Neuronal stem cell (in vitro differentiated cells): ENCODE results near the gene ESPNL.

Experiments
- DNase-seq: peaks from one replicate; pipeline ENCODE4 v3.0.0-alpha.2; 2013; ENCODE audit warnings: low spot score
- H2AFZ ChIP-seq: one replicate; pipeline ENCODE4 v1.6.1; 2013; ENCODE audit warnings: mild to moderate bottlenecking, low read length, inconsistent platforms
- H2AK5ac ChIP-seq: 2 replicates; pipeline ENCODE4 v1.6.1; 2013; ENCODE audit warnings: low read depth, mild to moderate bottlenecking, inconsistent platforms, low read length, moderate library complexity, mixed read lengths
- H2BK120ac ChIP-seq: 2 replicates; pipeline ENCODE4 v1.6.1; 2013; ENCODE audit warnings: low read depth, mild to moderate bottlenecking, inconsistent platforms, low read length, moderate library complexity, mixed read lengths
- H2BK12ac ChIP-seq: one replicate; pipeline ENCODE4 v1.6.1; 2013; ENCODE audit warnings: low read length, inconsistent platforms
- H2BK15ac ChIP-seq: 2 replicates; pipeline ENCODE4 v1.6.1; 2013; ENCODE audit warnings: mild to moderate bottlenecking, low read length, inconsistent platforms, mixed read lengths
- H2BK5ac ChIP-seq: one replicate; pipeline ENCODE4 v1.6.1; 2013; ENCODE audit warnings: inconsistent platforms, mild to moderate bottlenecking, low read length, moderate library complexity
- H3K14ac ChIP-seq: one replicate; pipeline ENCODE4 v1.6.1; 2013; ENCODE audit warnings: low read length, inconsistent platforms
- H3K18ac ChIP-seq: 2 replicates; pipeline ENCODE4 v1.6.1; 2013; ENCODE audit warnings: low read length, inconsistent platforms
- H3K23ac ChIP-seq: 2 replicates; pipeline ENCODE4 v1.6.1; 2013; ENCODE audit warnings: low read depth, mild to moderate bottlenecking, mixed read lengths, low read length, inconsistent platforms; ENCODE audit not compliant: poor library complexity
- H3K27ac ChIP-seq: replicated peaks from 3 replicates; pipeline ENCODE4 v1.5.1; 2013; ENCODE audit warnings: low read length, inconsistent platforms
- H3K27me3 ChIP-seq, 3 experiments: 2 replicates each; pipeline ENCODE4 v1.6.1; 2013; ENCODE audit warnings: low read length in 3 of 3, mild to moderate bottlenecking in 2 of 3, inconsistent platforms in 1 of 3, low read depth in 1 of 3, mixed read lengths in 1 of 3, moderate library complexity in 1 of 3; ENCODE audit not compliant: control insufficient read depth in 3 of 3, insufficient read depth in 3 of 3
- H3K36me3 ChIP-seq, 2 donors: replicated peaks in 1 of 2; 2 replicates each; pipeline ENCODE4 v1.6.1; 2013; ENCODE audit warnings: low read length in 2 of 2; ENCODE audit not compliant: control insufficient read depth in 2 of 2, insufficient read depth in 2 of 2
- H3K4ac ChIP-seq: 2 replicates; pipeline ENCODE4 v1.6.1; 2013; ENCODE audit warnings: inconsistent platforms, mild to moderate bottlenecking, low read length, moderate library complexity
- H3K4me1 ChIP-seq, 2 donors: 1 replicate in 1 of 2; 2 replicates in 1 of 2; pipeline ENCODE4 v1.6.1; 2013; ENCODE audit warnings: low read length in 2 of 2, low read depth in 1 of 2; ENCODE audit not compliant: control insufficient read depth in 2 of 2, insufficient read depth in 1 of 2
- H3K4me2 ChIP-seq: one replicate; pipeline ENCODE4 v1.6.1; 2013; ENCODE audit warnings: mild to moderate bottlenecking, low read length, inconsistent platforms; ENCODE audit not compliant: insufficient read depth, poor library complexity, severe bottlenecking
- H3K4me3 ChIP-seq, 2 donors: 2 replicates each; pipeline ENCODE4 v1.5.1; 2013; ENCODE audit warnings: low read length in 2 of 2, mild to moderate bottlenecking in 2 of 2, inconsistent platforms in 1 of 2, moderate library complexity in 1 of 2
- H3K79me1 ChIP-seq: one replicate; pipeline ENCODE4 v1.6.1; 2013; ENCODE audit warnings: low read depth, mild to moderate bottlenecking, inconsistent platforms, low read length, moderate library complexity
- H3K9ac ChIP-seq: one replicate; pipeline ENCODE4 v1.6.1; 2013; ENCODE audit warnings: mild to moderate bottlenecking, low read depth, low read length, inconsistent platforms; ENCODE audit not compliant: poor library complexity
- H3K9me3 ChIP-seq, 2 donors: replicated peaks in 1 of 2; 2 replicates each; pipeline versions ENCODE3 to v1.6.1; 2013; ENCODE audit warnings: low read length in 2 of 2, mild to moderate bottlenecking in 2 of 2, inconsistent platforms in 1 of 2, low read depth in 1 of 2, mixed read lengths in 1 of 2, moderate library complexity in 1 of 2; ENCODE audit not compliant: control insufficient read depth in 2 of 2, insufficient read depth in 1 of 2
- H4K8ac ChIP-seq: one replicate; pipeline ENCODE4 v1.6.1; 2013; ENCODE audit warnings: low read depth, mild to moderate bottlenecking, inconsistent platforms, low read length, moderate library complexity
- H4K91ac ChIP-seq: one replicate; pipeline ENCODE4 v1.6.1; 2013; ENCODE audit warnings: low read length, low read depth, mild to moderate bottlenecking, inconsistent platforms; ENCODE audit not compliant: poor library complexity
- WGBS, 2 donors: extraction: QIAGEN DNeasy Blood & Tissue Kit; methylation state at CpG; one replicate each; pipeline ENCODE4 v1.1.7; 2013; ENCODE audit warnings: missing lambda C conversion rate in 2 of 2, mixed read lengths in 1 of 2; ENCODE audit not compliant: insufficient read length in 2 of 2, insufficient replicate concordance in 1 of 2; ENCODE audit errors: extremely low coverage in 2 of 2; 5-methylcytosine and 5-hydroxymethylcytosine counted together

The ESPNL gene

GRCh38 chr2:238131761-238132462 lies 31.8 kb downstream of the ESPNL start:
- Histone ChIP-seq H4K8ac (no peak overlapping the region), H3K27ac (no peak overlapping the region), H2BK5ac (peak overlapping the region; percentile 11), H2AFZ (no peak overlapping the region), H3K4me2 (no peak overlapping the region), H3K18ac (peak overlapping the region; percentile 83), H3K79me1 (peaks cover 2% of the 10 kb centered on the region), H3K14ac (no peak overlapping the region), H2BK12ac (peak overlapping the region; percentile 16), H3K9me3 (no peaks in the 10 kb centered on the region), H3K4ac (no peak overlapping the region), H3K23ac (no peak overlapping the region), H3K27me3 (peaks cover 0 to 7% (median 0%) of the 10 kb centered on the region in 3 experiments), H3K4me3 (no peak overlapping the region), H2BK120ac (peak overlapping the region; percentile 31), H3K36me3 (no peaks in the 10 kb centered on the region), H2AK5ac (peak overlapping the region; percentile 68), H4K91ac (no peak overlapping the region), H3K9ac (no peak overlapping the region), H2BK15ac (peak overlapping the region; percentile 47), H3K4me1 (peaks cover 2 to 5% of the 10 kb centered on the region in 2 donors)
- DNase-seq, result no peak
- WGBS, 2 donors, result no CpG with 5 or more reads among the region's 14 CpGs

DNA sequence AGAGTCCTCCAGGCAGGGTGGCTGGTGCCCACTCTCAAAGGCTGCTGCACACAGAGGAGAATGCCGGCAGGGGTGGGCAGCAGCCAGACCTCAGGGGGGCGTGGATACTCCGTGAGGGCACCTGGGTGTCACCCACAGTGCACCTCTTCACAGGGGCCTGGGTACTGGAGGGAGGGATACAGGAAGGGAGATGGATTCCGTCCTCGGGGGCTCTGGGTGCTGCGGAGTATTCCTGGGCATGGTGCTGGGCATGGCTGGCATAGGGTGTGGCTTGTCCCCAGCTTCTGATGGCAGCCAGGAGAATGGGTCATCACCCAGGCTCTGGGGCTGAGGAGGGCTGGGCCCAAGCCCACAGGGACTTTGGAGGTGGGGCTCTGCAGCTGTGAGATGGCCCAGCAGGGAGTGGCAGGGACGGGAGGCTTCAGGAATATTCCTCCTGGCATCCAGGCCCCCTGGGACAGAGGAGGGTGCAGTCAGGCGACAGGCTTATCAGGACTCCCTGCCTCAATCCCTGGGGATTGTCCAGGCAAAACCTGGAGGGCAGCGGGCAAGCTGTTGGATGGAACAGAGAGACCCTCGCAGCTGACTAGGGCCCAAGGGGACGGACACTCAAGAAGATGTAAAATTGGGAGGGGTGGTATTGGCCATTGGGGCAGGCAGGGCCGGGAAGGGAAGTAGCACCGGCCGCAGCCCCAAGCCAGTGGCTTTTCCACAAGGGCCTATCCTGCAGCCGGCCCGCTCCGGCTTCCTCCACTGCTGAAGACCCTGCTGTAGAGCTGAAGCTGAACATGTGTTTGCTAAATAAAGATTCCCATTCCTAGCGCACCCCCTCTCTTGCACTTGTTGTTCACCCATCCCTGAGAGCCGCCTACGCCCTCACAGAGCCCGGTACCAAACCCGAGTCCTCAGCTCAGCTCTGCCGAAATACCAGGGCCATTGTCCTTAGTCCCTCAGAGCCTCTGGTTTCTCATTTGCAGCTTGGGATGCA lies 32.6 kb downstream of the ESPNL start:
- DNase-seq, result no peak

GRCh38 chr2:238133499-238134392 lies 33.6 kb downstream of the ESPNL start:
- H3K23ac ChIP-seq, result peak overlapping the region; percentile 80
- H3K36me3 ChIP-seq, result no peaks in the 10 kb centered on the region
- no peak for DNase-seq
- H3K9me3 ChIP-seq, result no peaks in the 10 kb centered on the region
- H2AK5ac ChIP-seq, result peak overlapping the region; percentile 63
- H3K27me3 ChIP-seq, result peaks cover 0 to 11% (median 0%) of the 10 kb centered on the region in 3 experiments
- H3K4me1 ChIP-seq, result peaks cover 5% of the 10 kb centered on the region in 2 donors
- peak overlapping the region; percentile 77 for H3K9ac ChIP-seq
- H3K14ac ChIP-seq, result peak overlapping the region; percentile 38
- H4K8ac ChIP-seq, result peak overlapping the region; percentile 1
- H2BK15ac ChIP-seq, result peak overlapping the region; percentile 85
- peaks cover 6% of the 10 kb centered on the region for H3K79me1 ChIP-seq
- no peak overlapping the region for H4K91ac ChIP-seq
- no peak overlapping the region for H3K4me3 ChIP-seq
- no peak overlapping the region for H2BK120ac ChIP-seq
- peak overlapping the region; percentile 66 for H2BK5ac ChIP-seq
- peak overlapping the region; percentile 48 for H3K18ac ChIP-seq
- no peak overlapping the region for H2AFZ ChIP-seq
- no peak overlapping the region for H3K4ac ChIP-seq
- peak overlapping the region; percentile 41 for H2BK12ac ChIP-seq
- WGBS, 2 donors, result no CpG with 5 or more reads among the region's 14 CpGs
- no peak overlapping the region for H3K27ac ChIP-seq
- H3K4me2 ChIP-seq, result no peak overlapping the region

More for the DNA sequence above, 32.6 kb downstream of the ESPNL start:
- Histone ChIP-seq H2BK120ac (peak overlapping the region; percentile 31), H3K36me3 (no peaks in the 10 kb centered on the region), H3K4me2 (no peak overlapping the region), H3K79me1 (peaks cover 2% of the 10 kb centered on the region), H3K9ac (no peak overlapping the region), H3K23ac (no peak overlapping the region), H3K14ac (no peak overlapping the region), H4K91ac (no peak overlapping the region), H2BK12ac (peak overlapping the region; percentile 16), H4K8ac (no peak overlapping the region), H3K4ac (no peak overlapping the region), H3K27me3 (peaks cover 0 to 10% (median 0%) of the 10 kb centered on the region in 3 experiments), H3K9me3 (no peaks in the 10 kb centered on the region), H2AFZ (peak overlapping the region; percentile 13), H2AK5ac (peak overlapping the region; percentile 68), H3K4me3 (no peak overlapping the region), H3K27ac (no peak overlapping the region), H2BK15ac (peak overlapping the region; percentile 47), H3K18ac (peak overlapping the region; percentile 67), H3K4me1 (peaks cover 0 to 2% of the 10 kb centered on the region in 2 donors), H2BK5ac (peak overlapping the region; percentile 11)
- no CpG with 5 or more reads among the region's 23 CpGs for WGBS, 2 donors
